ENCODE results near the gene CXorf65.

Gene CXorf65

GRCh38 chrX:71105628-71106027 lies 912 bp downstream of the CXorf65 start:
- no peak for DNase-seq

DNA sequence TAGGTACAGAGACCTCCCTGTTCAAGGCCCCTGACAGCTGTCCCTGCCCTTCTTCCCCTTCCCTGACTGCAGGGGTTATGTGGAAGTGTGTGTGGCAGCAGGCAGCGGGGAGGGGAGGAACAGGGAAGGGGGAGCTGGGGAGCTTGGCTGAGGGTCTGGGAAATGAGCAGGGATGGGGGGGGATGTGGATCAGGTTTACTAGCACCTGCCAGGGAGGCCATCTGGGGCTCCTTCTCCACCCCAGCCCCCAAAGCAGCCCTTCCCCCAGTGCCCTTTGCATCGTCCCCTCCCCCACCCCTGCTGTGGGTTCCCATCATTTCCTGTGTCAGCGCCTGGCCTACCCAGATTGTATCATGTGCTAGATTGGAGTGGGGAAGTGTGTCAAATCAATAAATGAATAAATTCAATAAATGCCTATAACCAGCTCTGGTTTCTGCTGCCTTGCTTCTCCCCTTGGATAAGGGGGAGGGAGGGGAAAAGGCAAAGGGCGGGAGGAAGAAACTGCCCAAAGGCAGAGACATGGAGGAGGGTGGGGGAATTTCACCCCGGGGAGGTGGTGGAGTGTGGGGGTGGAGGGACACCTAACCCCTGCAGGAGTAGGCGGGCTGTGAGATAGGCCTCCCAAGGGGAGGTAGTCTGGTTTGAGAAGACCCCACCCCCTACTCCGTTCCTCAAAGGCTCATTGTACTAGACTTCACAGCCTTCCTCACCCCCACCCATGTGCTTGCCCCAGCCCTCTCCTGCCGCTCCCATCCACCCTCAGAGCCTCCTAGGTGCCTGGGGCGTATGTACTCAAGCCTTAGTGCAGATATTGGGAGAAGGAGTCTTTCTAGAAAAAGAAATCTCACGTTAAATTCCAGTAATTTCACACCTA lies 3.2 kb downstream of the CXorf65 start:
- peak; percentile 24 for DNase-seq

DNA sequence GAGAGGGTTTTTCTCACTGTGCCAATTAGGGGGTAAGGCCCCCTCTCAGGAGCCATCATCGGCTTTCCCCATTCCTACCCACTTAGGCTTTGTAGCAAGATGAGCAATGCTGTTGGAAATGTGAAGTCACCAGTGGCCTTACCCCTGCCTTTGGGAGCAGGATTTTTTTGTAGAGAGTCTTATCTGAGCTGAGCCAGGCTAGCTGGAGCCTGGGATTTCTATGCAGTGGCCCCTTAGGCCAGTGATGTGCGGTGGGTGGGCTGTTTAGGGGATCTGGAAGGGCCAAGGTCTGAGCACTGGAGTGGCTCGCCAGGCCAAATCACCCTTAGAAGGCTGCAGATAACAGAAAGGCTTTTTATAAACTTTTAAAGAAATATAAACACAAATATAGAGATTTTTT lies 4.2 kb downstream of the CXorf65 start:
- DNase-seq = no peak

GRCh38 chrX:71100581-71101505 lies 5.7 kb downstream of the CXorf65 start:
- DNase-seq = no peak

- no peak for DNase-seq
These were observed 6.8 kb downstream of the CXorf65 start for GRCh38 chrX:71099736-71100135.

DNA sequence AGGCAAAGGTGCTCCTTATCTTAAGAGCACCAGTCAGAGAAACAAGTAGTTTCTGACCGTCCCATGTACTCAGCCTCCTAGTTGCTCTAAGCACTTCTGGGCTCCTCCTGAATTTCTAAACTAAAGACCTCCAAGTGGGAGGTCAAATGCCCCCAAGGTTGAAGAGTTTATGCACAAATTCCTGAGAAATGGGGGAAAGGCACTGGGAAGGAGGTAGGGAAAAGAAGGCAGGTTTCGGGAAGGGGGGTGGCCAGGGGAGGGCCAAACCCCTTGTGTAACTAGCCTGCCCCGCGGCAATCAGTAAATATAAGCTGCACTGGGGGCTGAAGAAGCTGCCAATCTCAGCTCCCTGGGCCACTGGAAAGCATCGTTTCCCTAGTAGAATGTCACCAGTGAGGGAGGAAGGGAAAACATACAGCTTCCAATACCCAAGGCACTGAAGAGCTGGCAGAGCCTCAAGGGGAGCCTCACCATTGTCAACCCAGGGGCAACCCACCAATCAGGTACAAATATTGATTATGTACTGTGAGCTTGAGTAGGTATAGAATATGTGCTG lies 7.5 kb downstream of the CXorf65 start:
- no peak for DNase-seq

GRCh38 chrX:71098302-71098701 lies 8.2 kb downstream of the CXorf65 start:
- DNase-seq = peak; percentile 41

DNA sequence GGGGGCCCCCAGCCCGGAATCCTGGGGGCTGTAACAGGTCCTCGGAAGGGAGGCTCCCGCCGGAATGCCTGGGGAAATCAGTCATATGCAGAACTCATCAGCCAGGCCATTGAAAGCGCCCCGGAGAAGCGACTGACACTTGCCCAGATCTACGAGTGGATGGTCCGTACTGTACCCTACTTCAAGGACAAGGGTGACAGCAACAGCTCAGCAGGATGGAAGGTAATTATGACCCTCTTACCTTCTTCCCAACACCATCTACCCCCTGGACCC lies 9.8 kb downstream of the CXorf65 start:
- DNase-seq = no peak

DNA sequence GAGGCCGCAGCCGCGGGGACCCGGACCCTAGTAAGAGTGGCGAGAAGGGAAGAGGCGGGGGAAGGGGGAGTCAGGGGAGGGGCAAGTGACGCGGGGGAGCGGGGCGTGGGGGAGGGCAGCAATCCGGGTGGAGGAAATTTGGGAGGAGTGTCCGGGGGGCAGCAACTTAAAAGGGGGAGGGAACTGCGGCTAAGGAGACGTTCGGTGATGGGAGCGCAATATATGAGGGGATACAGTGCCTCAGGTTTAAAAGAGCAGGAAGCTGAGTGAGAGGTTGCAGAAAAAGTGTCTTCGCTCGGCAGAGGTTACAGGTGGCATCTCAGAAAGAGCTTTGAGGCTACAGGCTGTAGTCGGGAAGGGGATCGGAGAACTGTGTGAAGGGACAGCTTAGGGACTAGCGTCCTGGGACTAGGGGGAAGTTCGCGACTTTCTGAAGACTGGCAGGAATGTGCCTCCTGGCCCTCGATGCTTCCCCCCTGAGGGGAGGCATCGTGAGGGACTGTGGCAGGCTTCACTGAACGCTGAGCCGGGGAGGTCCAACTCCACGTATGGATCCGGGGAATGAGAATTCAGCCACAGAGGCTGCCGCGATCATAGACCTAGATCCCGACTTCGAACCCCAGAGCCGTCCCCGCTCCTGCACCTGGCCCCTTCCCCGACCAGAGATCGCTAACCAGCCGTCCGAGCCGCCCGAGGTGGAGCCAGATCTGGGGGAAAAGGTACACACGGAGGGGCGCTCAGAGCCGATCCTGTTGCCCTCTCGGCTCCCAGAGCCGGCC lies 10.4 kb downstream of the CXorf65 start:
- DNase-seq = peak; percentile 53

DNA sequence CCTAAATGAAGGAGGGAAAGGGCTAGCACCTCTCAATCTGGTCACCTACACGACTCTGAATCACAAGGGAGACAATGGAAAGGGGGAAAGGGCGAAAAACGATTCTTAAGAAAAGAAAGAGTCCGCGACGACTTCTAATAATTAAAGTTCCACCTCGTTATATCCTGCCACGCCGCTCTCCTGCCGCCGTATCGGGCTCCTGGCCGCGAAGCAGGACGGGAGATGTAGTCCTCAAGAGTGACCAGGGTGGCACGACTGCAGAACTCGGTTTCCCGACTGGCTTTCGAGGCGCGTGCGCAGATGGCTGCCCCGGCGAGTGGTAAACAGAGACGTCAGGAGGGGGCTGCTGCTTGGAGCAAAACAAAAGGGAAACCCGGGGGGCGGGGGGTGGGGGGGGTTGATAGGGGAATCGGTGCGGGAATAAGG lies 11.0 kb downstream of the CXorf65 start, which contains the start of gene FOXO4:
FOXO4 (plus strand) TSS at position 297 of the 426 bp plus-strand sequence. CDS start 678 bp downstream, outside the sequence.
- peak; percentile 84 for DNase-seq

GRCh38 chrX:71095033-71095432 lies 11.5 kb downstream of the CXorf65 start:
- no peak for DNase-seq

- no peak for DNase-seq
These were observed 15.3 kb downstream of the CXorf65 start for GRCh38 chrX:71091263-71091662.

- no peak for DNase-seq
These were observed 20.6 kb downstream of the CXorf65 start for GRCh38 chrX:71085900-71086299.

DNA sequence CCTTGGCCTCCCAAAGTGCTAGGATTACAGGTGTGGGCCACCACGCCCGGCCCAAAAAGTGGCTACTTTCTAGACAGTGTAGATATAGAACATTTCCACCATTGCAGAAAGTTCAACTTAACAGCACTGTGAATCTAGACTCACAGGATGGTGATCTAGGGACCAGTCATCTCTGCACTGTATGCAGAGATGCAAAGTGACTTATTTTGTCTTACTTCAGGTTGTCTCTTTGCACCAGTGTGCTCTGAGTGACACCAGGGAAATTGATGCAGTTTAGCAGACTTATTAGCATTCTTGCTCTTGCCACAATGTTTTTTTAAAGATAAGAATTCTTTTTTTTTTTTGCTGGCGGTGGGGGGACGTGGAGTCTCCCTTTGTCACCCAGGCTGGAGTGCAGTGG lies 23.7 kb downstream of the CXorf65 start:
- DNase-seq = no peak

- no peak for DNase-seq
These were observed 24.4 kb downstream of the CXorf65 start for GRCh38 chrX:71082124-71082647.

GRCh38 chrX:71081330-71082123 lies 25.0 kb downstream of the CXorf65 start:
- DNase-seq = peak; percentile 31

- no peak for DNase-seq
These were observed 36.0 kb downstream of the CXorf65 start for GRCh38 chrX:71070531-71070930.

DNA sequence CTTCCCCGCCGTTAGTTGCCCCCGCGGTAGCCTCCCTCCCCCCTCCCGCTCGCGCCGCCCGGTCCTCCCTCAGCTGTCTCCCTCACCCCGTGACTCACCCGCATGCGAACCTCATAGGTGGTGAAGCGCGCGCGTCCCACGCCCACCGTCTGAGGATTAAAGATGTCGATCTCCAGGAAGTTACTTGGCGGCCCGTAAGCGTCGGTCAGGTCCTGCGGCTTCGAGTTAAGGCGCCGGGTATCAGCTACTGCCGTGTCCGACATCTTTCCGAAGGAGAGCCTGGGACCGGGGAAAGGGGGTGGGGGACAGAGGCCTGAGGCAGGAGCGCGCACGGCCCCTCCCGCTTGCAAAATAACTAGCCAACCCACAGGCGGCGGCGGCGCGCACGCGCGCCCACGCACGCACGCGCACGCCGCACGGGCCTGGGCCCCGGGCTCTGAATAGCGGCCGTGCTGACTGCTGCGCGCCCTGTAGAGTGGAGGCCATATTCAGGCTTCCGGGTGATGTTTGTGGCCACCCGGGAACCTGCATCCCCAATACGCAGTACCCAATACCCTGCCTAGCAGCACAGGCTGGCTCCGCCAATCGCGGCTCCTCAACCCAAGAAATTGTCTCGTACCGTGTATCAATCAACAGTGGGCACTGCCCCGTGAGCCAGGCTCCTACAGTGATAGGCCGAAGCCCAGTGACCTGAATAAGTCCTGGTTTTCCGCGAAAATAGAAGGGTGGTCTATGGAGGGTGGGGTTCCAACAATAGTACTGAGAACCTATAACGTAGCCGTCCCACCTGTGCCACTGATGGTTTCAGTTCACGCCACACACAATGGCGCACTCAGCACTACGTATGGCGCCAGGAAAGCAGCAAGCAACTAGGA lies 38.3 kb downstream of the CXorf65 start, which contains the start of gene SNX12:
SNX12 (minus strand) TSS at position 291 of the 875 bp plus-strand sequence; CDS start at position 263, 28 bp downstream.
- DNase-seq = peak; percentile 95

DNA sequence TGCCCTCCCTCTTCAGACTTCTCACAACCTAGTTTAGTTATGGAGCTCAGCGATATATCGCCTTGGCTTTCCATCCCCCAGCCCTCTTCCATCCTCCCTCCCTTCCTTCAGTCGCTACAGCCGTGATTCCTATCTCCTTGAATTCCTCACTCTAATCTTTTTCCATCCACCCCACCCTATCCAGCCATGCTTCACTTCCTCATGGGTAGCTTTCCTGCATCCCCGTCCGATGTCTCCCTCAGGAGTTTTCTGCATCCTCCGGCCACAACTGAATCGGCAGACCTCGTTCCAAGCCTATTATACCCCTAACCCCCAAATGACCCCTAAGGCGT lies 38.9 kb downstream of the CXorf65 start:
- DNase-seq = no peak

GRCh38 chrX:71067089-71067488 lies 39.5 kb downstream of the CXorf65 start:
- no peak for DNase-seq

- DNase-seq = no peak
These were observed 46.4 kb downstream of the CXorf65 start for GRCh38 chrX:71060127-71060526.
